HG02571 (cell line): ENCODE measurements around the gene LRRN2.

Experiments
- ATAC-seq: cut with Tn5 transposase; IDR thresholded peaks from one replicate; pipeline ENCODE4 v1.9.1; 2021; ENCODE audit warnings: mild to moderate bottlenecking, moderate library complexity; ENCODE audit not compliant: unreplicated experiment

LRRN2 gene

GRCh38 chr1:204602871-204603542 is 82.5 kb downstream of the LRRN2 start:
- ATAC-seq: no peak

DNA sequence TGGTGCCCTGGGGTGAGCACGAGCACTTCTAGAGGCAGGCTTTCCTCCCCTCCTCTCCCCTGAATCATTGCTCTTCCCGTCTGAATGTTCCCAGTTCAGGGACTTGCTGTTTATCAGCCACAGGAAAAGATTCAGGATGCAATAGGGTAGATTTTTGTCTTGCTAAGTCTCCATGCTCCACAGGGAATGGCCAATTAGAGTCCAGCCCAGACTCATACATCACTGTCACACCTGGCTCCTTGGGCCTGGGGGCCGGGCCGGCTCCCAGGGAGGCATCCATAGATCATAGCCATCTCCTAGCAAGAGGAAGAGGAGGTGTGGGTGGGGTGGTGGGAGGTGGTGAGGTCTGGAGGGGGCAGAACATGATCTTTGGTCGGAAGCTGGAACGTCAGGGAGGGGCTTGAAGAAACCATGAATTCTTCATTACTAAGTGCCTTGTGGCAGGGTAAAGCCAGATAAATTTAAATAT is 83.4 kb downstream of the LRRN2 start:
- no peak for ATAC-seq

DNA sequence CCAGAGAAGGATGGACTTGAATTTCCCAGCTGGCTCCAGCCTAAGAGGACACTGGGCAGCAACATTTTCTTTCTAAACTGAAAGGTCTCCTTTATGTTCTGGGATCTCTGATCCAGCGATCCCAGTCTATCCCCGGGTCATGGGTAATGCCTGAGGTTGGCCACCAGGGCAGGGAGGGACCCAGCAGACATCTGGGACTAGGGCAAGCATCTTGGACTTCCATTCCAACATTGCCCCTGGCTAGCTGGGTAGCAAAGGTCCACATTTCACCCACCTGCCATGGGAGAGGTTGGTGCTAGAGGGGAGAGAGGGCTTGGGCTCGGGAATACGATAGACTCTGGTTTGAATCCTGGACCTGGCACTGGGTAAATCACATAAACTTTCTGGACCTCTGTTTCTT is 84.6 kb downstream of the LRRN2 start:
- no peak for ATAC-seq

- no peak for ATAC-seq
These were observed 85.3 kb downstream of the LRRN2 start for GRCh38 chr1:204600203-204600602.

GRCh38 chr1:204599596-204599995 is 85.9 kb downstream of the LRRN2 start:
- ATAC-seq: no peak

DNA sequence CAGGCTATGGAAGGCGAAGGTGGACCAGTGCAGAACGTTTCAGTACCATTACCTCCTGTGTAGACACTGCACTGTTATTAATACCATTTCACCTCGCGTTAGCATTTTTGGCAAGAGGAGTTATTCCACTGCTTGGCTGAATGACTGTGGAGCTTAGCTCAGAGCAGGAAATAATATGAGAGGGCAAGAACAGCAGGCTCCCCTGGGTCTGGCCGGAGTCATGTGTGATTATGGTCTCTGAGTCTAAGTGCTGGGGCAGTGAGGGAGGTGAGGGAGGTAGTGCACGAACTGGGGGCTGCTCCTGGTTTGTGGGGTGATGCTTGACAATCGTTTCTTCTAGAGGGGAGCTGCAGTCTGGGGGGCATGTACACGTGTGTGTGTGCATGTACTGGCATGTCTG is 86.4 kb downstream of the LRRN2 start:
- no peak for ATAC-seq

DNA sequence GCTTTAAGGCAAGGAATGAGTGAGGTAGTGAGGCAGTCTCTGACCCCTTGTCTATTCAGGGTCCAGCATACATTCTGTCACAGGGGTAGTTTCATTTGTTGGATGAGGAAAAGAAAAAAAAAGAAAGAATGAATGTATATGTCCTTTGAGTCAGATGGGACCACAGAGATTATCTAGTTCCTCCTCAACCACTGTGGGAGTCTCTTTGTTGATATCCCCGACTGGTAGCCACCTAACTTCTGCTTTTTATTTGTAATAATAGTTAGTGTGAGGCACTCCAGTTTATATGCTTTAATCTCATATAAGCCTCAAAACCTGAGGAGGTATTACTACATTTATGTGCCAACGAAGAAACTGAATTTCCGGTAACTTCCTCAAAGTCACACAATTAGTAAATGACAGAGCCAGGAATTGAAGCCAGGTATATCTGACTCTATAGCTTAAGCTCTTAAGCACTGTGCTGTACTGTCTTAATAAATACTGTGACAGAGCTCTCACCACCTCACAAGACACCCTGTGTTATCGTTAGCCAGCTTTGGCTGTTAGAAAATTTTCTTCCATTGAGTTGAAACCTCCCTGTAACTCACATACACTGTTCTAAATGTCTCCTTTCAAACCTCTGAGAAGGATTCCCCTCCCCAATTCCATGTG is 87.1 kb downstream of the LRRN2 start:
- no peak for ATAC-seq

- no peak for ATAC-seq
These were observed 93.1 kb downstream of the LRRN2 start for GRCh38 chr1:204592246-204592948.

DNA sequence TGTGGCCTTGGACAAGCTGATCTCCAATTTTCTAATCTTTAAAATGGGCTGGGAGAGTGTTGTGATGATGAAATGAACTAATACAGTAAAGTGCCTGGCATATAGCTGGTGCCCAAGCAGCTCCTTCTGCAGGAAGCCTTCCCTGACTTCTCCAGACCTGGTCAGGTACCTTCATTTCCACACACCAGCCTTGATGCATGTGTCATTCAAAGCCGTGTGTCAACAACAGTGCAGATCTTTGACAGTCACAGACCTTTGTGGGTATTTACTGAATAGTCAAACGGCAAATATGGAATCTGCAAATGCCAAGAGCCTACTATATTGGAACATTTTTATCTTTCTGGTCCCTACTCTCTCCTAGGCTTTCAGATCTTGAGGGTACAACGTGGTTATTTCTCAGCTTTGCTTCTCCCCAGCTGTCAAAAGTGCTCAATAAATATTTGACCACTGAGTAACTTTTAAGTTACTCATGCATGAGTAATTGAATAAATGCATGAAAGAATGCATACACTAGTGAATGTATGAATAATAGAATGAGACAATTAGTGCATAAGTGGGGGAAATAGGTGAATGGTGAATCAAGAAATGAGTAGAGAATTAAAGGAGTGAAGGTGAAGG is 94.0 kb downstream of the LRRN2 start:
- no peak for ATAC-seq

GRCh38 chr1:204589409-204590038 is 96.0 kb downstream of the LRRN2 start:
- ATAC-seq: no peak

DNA sequence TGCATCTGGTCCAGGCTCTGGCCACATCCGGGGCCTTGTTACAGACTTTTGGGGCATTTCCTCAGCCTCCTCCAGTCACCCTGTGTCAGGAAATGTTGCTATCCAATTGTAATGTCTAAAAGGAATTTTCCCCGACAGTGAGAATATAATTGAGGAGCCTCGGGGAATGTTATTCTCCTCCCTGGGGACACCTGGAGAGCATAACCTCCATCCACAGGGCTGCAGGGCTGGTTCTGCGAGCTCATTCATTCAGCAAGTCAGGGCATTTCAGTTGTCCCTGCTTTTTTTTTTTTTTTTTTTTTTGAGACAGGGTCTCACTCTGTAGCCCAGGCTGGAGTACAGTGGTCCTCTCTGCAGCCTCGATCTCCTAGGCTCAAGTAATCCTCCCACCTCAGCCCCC is 96.7 kb downstream of the LRRN2 start:
- ATAC-seq: no peak

- ATAC-seq: no peak
These were observed 97.9 kb downstream of the LRRN2 start for GRCh38 chr1:204587621-204588020.

- no peak for ATAC-seq
These were observed 100.7 kb downstream of the LRRN2 start for GRCh38 chr1:204584699-204585372.

DNA sequence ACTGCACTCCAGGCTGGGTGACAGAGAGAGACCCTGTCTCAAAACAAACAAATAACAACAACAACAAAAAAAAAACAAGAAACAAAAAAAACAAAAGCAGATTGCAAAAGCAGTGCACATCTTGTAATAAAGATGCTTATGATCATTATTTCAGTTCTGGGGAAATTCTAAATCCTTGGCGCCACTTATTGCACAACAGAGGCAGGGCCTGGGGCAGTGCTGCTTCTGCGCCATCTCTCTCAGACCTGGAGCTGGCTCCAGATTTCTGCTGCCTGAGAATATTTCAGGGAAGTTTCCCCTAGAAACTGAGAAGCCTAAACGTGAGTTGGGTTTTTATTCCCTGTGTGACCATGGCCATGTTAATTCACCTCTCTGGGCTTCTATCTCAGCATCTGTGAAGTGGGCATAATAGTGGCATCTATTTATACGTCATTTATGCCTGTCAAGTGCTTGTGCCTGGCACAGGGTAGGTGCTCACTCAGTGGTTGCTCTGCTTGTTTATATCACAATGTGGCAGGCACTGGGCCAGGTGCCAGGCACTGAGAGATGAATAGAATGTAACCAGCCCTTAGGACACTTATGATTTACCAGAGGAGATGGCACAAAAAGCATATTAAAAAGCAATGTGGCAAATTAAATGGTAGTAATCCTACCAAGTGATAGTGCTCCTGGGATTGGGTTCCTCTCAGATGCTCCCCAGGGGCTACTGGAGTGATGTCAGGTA is 101.5 kb downstream of the LRRN2 start:
- ATAC-seq: no peak

DNA sequence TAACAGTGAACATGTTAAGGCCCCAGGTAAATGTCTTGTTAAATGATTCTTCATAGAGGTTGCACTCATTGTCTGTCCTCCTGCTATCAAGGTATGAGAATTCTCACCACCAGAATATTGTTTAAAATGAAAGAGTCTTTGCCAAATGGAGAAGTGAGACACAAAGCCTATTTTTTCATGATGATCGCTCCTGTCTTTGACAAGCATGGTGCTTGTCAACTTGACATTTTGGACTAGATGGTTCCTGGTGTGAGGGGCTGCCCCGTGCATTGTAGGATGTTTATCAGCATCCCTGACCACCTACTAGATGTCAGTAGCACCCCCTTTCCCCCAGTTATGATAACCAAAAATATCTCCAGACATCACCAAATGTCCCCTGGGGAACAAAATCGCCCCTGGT is 103.8 kb downstream of the LRRN2 start:
- ATAC-seq: no peak

- no peak for ATAC-seq
These were observed 104.7 kb downstream of the LRRN2 start for GRCh38 chr1:204580862-204581261.

DNA sequence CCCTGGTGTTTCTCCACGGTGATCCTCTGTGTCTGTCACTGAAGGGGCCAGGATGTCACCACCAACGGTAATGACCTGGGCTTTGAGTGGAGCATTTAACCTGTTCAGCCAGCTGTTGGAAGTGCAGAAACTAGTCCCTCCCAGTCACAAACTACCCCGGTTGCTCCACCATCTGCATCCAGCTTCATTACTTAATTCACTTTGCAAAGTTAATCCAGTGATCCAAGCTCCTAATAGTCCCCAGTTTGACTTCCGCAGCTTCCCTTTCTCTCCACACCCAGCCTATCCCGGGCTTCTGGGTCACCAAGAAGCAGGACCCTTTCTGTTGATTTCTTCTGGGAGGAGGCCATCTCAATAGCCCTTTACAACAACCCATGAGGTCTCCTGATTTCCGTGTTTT is 105.9 kb downstream of the LRRN2 start:
- no peak for ATAC-seq

DNA sequence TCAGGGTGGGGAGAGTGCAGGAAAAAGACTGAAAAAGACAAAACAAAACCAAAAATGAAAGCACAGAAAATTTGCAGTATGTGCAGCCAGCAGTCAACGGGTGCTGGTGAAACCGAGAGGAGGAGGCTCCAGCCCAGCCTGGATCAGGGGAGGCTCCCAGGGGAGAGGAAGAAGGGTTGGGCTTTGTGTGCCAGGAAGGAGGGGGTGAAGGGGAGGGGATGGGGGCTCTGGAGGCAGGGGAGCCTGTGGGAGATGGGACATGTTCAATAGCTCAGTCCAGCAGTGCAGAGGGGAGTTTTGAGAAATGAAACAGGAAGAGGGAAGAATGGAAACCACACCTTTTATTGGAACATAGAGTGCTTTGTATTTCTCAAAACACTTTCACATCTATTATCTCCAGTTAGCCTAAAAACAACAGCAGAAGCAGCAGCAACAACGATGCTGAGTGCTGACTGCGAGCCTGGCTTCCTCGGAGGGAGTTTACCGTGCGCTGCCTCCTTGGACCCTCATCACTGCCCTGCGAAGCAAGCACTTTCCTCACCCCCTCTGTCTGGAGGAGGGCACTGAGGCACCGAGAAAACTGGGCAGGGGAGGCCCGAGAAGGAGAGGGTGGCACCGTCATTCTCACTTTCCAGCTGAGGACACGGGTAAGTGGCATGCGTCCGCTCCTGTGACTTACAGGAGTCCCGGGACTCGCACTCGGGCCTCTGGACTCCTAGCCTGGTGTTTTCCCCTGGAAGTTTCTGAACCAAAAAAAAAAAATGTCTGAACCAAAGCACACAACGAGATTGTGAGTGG is 106.5 kb downstream of the LRRN2 start:
- ATAC-seq: peak; percentile 55

DNA sequence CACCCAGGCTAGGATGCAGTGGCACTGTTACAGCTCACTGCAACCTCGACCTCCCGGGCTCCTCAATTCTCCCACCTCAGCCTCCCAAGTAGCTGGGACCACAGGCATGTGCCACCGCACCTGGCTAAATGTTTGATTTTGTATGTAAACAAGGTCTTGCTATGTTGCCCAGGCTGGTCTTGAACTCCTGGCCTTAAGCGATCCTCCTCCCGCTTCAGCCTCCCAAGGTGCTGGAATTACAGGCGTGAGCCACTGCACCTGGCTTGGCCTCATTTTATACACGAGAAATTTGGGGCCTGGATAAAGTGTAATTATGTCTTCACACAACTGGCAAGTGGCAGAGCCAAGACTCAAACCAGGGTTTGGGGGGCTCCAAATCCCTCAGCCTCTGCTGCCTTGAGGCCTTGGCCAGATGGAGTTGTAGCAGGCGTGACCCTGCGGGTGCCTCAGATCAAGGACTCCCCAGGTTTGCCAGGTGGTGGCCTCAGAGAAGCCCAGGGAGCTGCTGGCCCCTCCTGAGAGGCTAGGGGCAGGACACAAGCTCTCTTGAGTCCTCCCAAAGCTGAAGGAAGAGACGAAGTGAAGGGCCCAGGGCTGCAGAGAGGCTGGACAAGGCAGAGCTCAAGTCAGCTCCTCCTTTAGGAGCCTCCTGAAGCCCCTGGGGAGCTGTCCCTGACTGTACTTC is 107.6 kb downstream of the LRRN2 start:
- no peak for ATAC-seq
